K562 (cell line): ENCODE results near the gene CABP4. TPM values are rescaled to one million over a fixed set of nuclear protein-coding genes. Genes with fewer than 3 reads are reported as not detected.

Experiments
- CCNT2 ChIP-seq: IDR thresholded peaks from 2 replicates; pipeline ENCODE4 v1.6.1; 2011; ENCODE audit warnings: borderline replicate concordance, low read depth, mild to moderate bottlenecking, moderate library complexity, mixed read lengths, low read length; ENCODE audit not compliant: insufficient read length; ENCODE audit errors: extremely low read depth
- COPS2 ChIP-seq: fragments of 450-650 bp; conservative IDR thresholded peaks from 2 replicates; pipeline ENCODE4 v1.6.1; 2016; ENCODE audit warnings: mild to moderate bottlenecking, moderate library complexity
- E2F3 ChIP-seq: fragments of 250-450 bp; sonication (Bioruptor Pico); IDR thresholded peaks from 2 replicates; pipeline ENCODE4 v1.4.0; 2020; ENCODE audit warnings: mild to moderate bottlenecking
- E2F4 ChIP-seq: sonication (generic); formaldehyde crosslinking; IDR thresholded peaks from 2 replicates; pipeline ENCODE4 v1.8.0; 2022; ENCODE audit warnings: mild to moderate bottlenecking, low read depth, missing genetic modification reagents
- KAT2B ChIP-seq: IDR thresholded peaks from one replicate; pipeline ENCODE4 v1.6.1; 2012; ENCODE audit warnings: low read depth, mild to moderate bottlenecking, control low read depth, inconsistent platforms, low read length, moderate library complexity
- KDM4B ChIP-seq, 2 experiments: fragments of 450-650 bp in 1 of 2; sonication (generic) in 1 of 2; IDR thresholded peaks; 2 replicates each; pipeline ENCODE4 v1.6.1; 2016 to 2017; ENCODE audit warnings: borderline replicate concordance in 2 of 2, antibody characterized with exemption in 1 of 2, low read depth in 1 of 2, mild to moderate bottlenecking in 1 of 2
- MIER1 ChIP-seq: fragments of 450-650 bp; IDR thresholded peaks from 2 replicates; pipeline ENCODE4 v1.6.1; 2016; ENCODE audit warnings: antibody characterized with exemption, mild to moderate bottlenecking, low read depth
- NFIC ChIP-seq: fragments of 450-650 bp; IDR thresholded peaks from 2 replicates; pipeline ENCODE4 v1.6.1; 2017; ENCODE audit warnings: mild to moderate bottlenecking, inconsistent platforms
- PBX2 ChIP-seq, 2 experiments: IDR thresholded peaks in 1 of 2; conservative IDR thresholded peaks in 1 of 2; 2 replicates each; pipeline ENCODE4 v1.6.1; 2016; ENCODE audit warnings: low read depth in 2 of 2, mild to moderate bottlenecking in 1 of 2, missing compliant biosample characterization in 1 of 2, missing genetic modification characterization in 1 of 2, moderate library complexity in 1 of 2
- POLR2G ChIP-seq: fragments of 200-400 bp; formaldehyde crosslinking; IDR thresholded peaks from 2 replicates; pipeline ENCODE4 v1.6.1; 2017; ENCODE audit warnings: low read depth, mild to moderate bottlenecking, antibody characterized with exemption, low read length, moderate library complexity
- SAFB2 ChIP-seq: fragments of 200-400 bp; formaldehyde crosslinking; IDR thresholded peaks from 2 replicates; pipeline ENCODE4 v1.6.1; 2018; ENCODE audit warnings: borderline replicate concordance, low read length, low read depth, moderate library complexity; ENCODE audit not compliant: severe bottlenecking
- SMAD1 ChIP-seq: fragments of 150-350 bp; IDR thresholded peaks from 2 replicates; pipeline ENCODE4 v1.6.1; 2014; ENCODE audit warnings: low read length, low read depth; ENCODE audit not compliant: partially characterized antibody
- VEZF1 ChIP-seq: fragments of 200-800 bp; sonication (Bioruptor generic); IDR thresholded peaks from 2 replicates; pipeline ENCODE4 v1.6.1; 2017; ENCODE audit warnings: missing genetic modification characterization, missing compliant biosample characterization
- ZBTB1 ChIP-seq: sonication (generic); formaldehyde crosslinking; IDR thresholded peaks from 2 replicates; pipeline ENCODE4 v1.8.1; 2023; ENCODE audit warnings: missing genetic modification reagents, low read depth, mild to moderate bottlenecking, borderline replicate concordance
- ZBTB7A ChIP-seq: IDR thresholded peaks from 2 replicates; pipeline ENCODE4 v1.6.1; 2011; ENCODE audit warnings: low read depth, mild to moderate bottlenecking, low read length, moderate library complexity, borderline replicate concordance; ENCODE audit not compliant: control insufficient read depth
- ZHX1 ChIP-seq: fragments of 150-350 bp; conservative IDR thresholded peaks from 2 replicates; pipeline ENCODE4 v1.6.1; 2014; ENCODE audit warnings: low read length
- ZNF764 ChIP-seq: fragments of 250-450 bp; sonication (Bioruptor Pico); IDR thresholded peaks from 2 replicates; pipeline ENCODE4 v1.4.0; 2020; ENCODE audit warnings: low read depth, mild to moderate bottlenecking, moderate library complexity
- polyA plus RNA-seq, 8 experiments: library from polyadenylated mRNA; depleted of rRNA in 4 of 8; stranded (reverse) in 5 of 8; unstranded in 3 of 8; fragments of >200 nt; fragmentation: Nextera tagmentation in 2 of 8; fragmentation: Illumina TruSeq in 1 of 8; extraction: Ambion mirVana in 2 of 8; extraction: Trizol in 1 of 8; gene quantifications; 2 replicates each; pipeline versions ENCODE4 v1.2.1 to v1.2.3, GENCODE V29; 2011 to 2014; ENCODE audit warnings: inconsistent platforms in 1 of 8, missing spikeins in 1 of 8
- total RNA-seq, 7 experiments: library from RNA; depleted of rRNA in 6 of 7; stranded (reverse); fragments of >200 nt in 6 of 7; fragmentation: Illumina TruSeq in 2 of 7; extraction: Trizol in 2 of 7; gene quantifications; 2 replicates each; pipeline versions ENCODE4 v1.2.1 to v1.2.3, GENCODE V29; 2011 to 2021; ENCODE audit warnings: low replicate concordance in 1 of 7

The CABP4 gene
- total and polyA plus RNA-seq, 9 of the 15 experiments (the other 6 are each of a cell fraction or from before 2014, with no cell fraction given): 0.11 TPM; not detected in 8

- no peak for TF ChIP-seq KAT2B
- TF ChIP-seq NFIC: peak; percentile 48
- TF ChIP-seq E2F4 (CRISPR knock-in tag): peak; percentile 84; the same call in 1 of the 2 replicates
- peak; percentile 50 for TF ChIP-seq CCNT2
- peak; percentile 76 for TF ChIP-seq PBX2 (CRISPR knock-in tag; IDR thresholded peaks at IDR 0.05; ENCODE audit: low read depth)
- TF ChIP-seq PBX2 (tag; conservative IDR thresholded peaks at IDR 0.05; ENCODE audit: low read depth): peak; percentile 97
- TF ChIP-seq E2F3 (CRISPR knock-in tag): 0 out of 2 replicates have a peak, but pooled peaks have one; percentile 20
- TF ChIP-seq POLR2G: peak; percentile 95
- TF ChIP-seq ZBTB7A: peak; percentile 53; the same call in 1 of the 2 replicates
- TF ChIP-seq ZBTB1 (CRISPR knock-in tag): peak; percentile 3; the same call in 1 of the 2 replicates
- TF ChIP-seq ZHX1: no peak
- TF ChIP-seq KDM4B (IDR thresholded peaks at IDR 0.05; ENCODE audit: borderline replicate concordance in 2 of 2, low read depth in 1 of 2): no peak
- no peak for TF ChIP-seq SAFB2
- no peak for TF ChIP-seq COPS2
- TF ChIP-seq SMAD1: peak; percentile 24
- no peak for TF ChIP-seq MIER1
- TF ChIP-seq ZNF764 (CRISPR knock-in tag): peak; percentile 42; the same call in 1 of the 2 replicates
- no peak for TF ChIP-seq VEZF1
These were observed 52.8 kb downstream of the CABP4 start, which contains the start of gene CDK2AP2 (continued) for GRCh38 chr11:67507864-67508485.
